GM21515 (cell line): ENCODE measurements around the gene TLE7.

Source experiments
- ATAC-seq: cut with Tn5 transposase; IDR thresholded peaks from one replicate; pipeline ENCODE4 v1.9.1; 2021; ENCODE audit not compliant: unreplicated experiment

The TLE7 gene

GRCh38 chr16:71449020-71449419 is 7.2 kb upstream of the TLE7 start:
- no peak for ATAC-seq

GRCh38 chr16:71448274-71448866 is 6.5 kb upstream of the TLE7 start:
- no peak for ATAC-seq

- no peak for ATAC-seq
These were observed 1.9 kb upstream of the TLE7 start for GRCh38 chr16:71443714-71444113.

- ATAC-seq = no peak
These were observed 355 bp downstream of the TLE7 start for GRCh38 chr16:71441348-71442050.

- no peak for ATAC-seq
These were observed 1.0 kb downstream of the TLE7 start for GRCh38 chr16:71440669-71441347.

- ATAC-seq = no peak
These were observed 2.3 kb downstream of the TLE7 start for GRCh38 chr16:71439523-71439922.

GRCh38 chr16:71436473-71436872 is 5.4 kb downstream of the TLE7 start:
- ATAC-seq = no peak

GRCh38 chr16:71432906-71433305 is 8.9 kb downstream of the TLE7 start:
- no peak for ATAC-seq

- no peak for ATAC-seq
These were observed 9.9 kb downstream of the TLE7 start for GRCh38 chr16:71431991-71432390.

- ATAC-seq = no peak
These were observed 10.7 kb downstream of the TLE7 start for GRCh38 chr16:71431176-71431575.

- ATAC-seq = no peak
These were observed 11.1 kb downstream of the TLE7 start for GRCh38 chr16:71430744-71431143.

- ATAC-seq = no peak
These were observed 12.3 kb downstream of the TLE7 start for GRCh38 chr16:71429581-71429980.

GRCh38 chr16:71428883-71429282 is 13.0 kb downstream of the TLE7 start:
- no peak for ATAC-seq

- ATAC-seq = no peak
These were observed 13.5 kb downstream of the TLE7 start for GRCh38 chr16:71428385-71428784.

GRCh38 chr16:71426880-71427615 is 14.8 kb downstream of the TLE7 start:
- ATAC-seq = no peak

GRCh38 chr16:71426069-71426879 is 15.6 kb downstream of the TLE7 start:
- ATAC-seq = peak; percentile 70

- ATAC-seq = peak; percentile 16
These were observed 16.1 kb downstream of the TLE7 start for GRCh38 chr16:71425746-71426068.

- ATAC-seq = no peak
These were observed 17.2 kb downstream of the TLE7 start for GRCh38 chr16:71424626-71425025.

GRCh38 chr16:71423865-71424264 is 18.0 kb downstream of the TLE7 start:
- ATAC-seq = no peak

- no peak for ATAC-seq
These were observed 18.8 kb downstream of the TLE7 start for GRCh38 chr16:71423016-71423415.

GRCh38 chr16:71421911-71422310 is 19.9 kb downstream of the TLE7 start:
- ATAC-seq = no peak
